Liver (tissue), 9 donors: ENCODE results near the gene UBTD2. TPM values are rescaled to one million over a fixed set of nuclear protein-coding genes. Genes with fewer than 3 reads are reported as not detected.

ENCODE experiments used
- DNase-seq: peaks from one replicate; pipeline ENCODE4 v3.0.0-alpha.2; 2017; ENCODE audit warnings: low spot score
- H3K27ac ChIP-seq, 2 donors: one replicate each; pipeline ENCODE4 v1.7.0; 2013; ENCODE audit warnings: inconsistent platforms in 2 of 2, low read length in 2 of 2, control low read depth in 1 of 2, low read depth in 1 of 2, mild to moderate bottlenecking in 1 of 2
- H3K27me3 ChIP-seq, 4 donors: one replicate each; pipeline versions ENCODE4 v1.6.1 to v1.7.0; 2013; ENCODE audit warnings: low read length in 3 of 4, inconsistent platforms in 1 of 4, mild to moderate bottlenecking in 1 of 4, moderate library complexity in 1 of 4; ENCODE audit not compliant: control insufficient read depth in 4 of 4, insufficient read depth in 4 of 4
- H3K36me3 ChIP-seq, 4 donors: one replicate each; pipeline versions ENCODE4 v1.6.1 to v1.7.0; 2013; ENCODE audit warnings: low read length in 3 of 4, mild to moderate bottlenecking in 3 of 4, low read depth in 1 of 4, moderate library complexity in 1 of 4; ENCODE audit not compliant: control insufficient read depth in 4 of 4, insufficient read depth in 3 of 4
- H3K4me1 ChIP-seq, 4 donors: one replicate each; pipeline versions ENCODE4 v1.6.1 to v1.7.0; 2013; ENCODE audit warnings: low read length in 3 of 4, mild to moderate bottlenecking in 3 of 4, moderate library complexity in 1 of 4; ENCODE audit not compliant: control insufficient read depth in 4 of 4, insufficient read depth in 4 of 4
- H3K4me3 ChIP-seq, 3 donors: one replicate each; pipeline versions ENCODE4 v1.6.1 to v1.7.0; 2013; ENCODE audit warnings: low read length in 3 of 3, control low read depth in 1 of 3, low read depth in 1 of 3, mild to moderate bottlenecking in 1 of 3
- H3K9ac ChIP-seq, 2 donors: one replicate each; pipeline ENCODE4 v1.7.0; 2013; ENCODE audit warnings: low read length in 2 of 2, mild to moderate bottlenecking in 2 of 2, moderate library complexity in 2 of 2, control low read depth in 1 of 2, low read depth in 1 of 2
- H3K9me3 ChIP-seq, 4 donors: one replicate each; pipeline versions ENCODE4 v1.6.1 to v1.7.0; 2013; ENCODE audit warnings: low read length in 3 of 4; ENCODE audit not compliant: control insufficient read depth in 4 of 4
- EGR1 ChIP-seq, 2 donors: IDR thresholded peaks; 2 replicates each; pipeline ENCODE4 v1.6.1; 2016 to 2018; ENCODE audit warnings: antibody characterized with exemption in 2 of 2, low read depth in 2 of 2
- FOXA1 ChIP-seq: IDR thresholded peaks from 2 replicates; pipeline ENCODE4 v1.6.1; 2016; ENCODE audit warnings: antibody characterized with exemption
- FOXA2 ChIP-seq: IDR thresholded peaks from 2 replicates; pipeline ENCODE4 v1.6.1; 2016; ENCODE audit warnings: antibody characterized with exemption
- GABPA ChIP-seq, 2 donors: IDR thresholded peaks in 1 of 2; conservative IDR thresholded peaks in 1 of 2; 2 replicates each; pipeline ENCODE4 v1.6.1; 2016; ENCODE audit warnings: antibody characterized with exemption in 2 of 2, mild to moderate bottlenecking in 1 of 2, moderate library complexity in 1 of 2
- HNF4A ChIP-seq, 2 donors: conservative IDR thresholded peaks; 2 replicates each; pipeline ENCODE4 v1.6.1; 2016; ENCODE audit warnings: antibody characterized with exemption in 2 of 2, mild to moderate bottlenecking in 2 of 2
- HNF4G ChIP-seq: IDR thresholded peaks from 2 replicates; pipeline ENCODE4 v1.6.1; 2016; ENCODE audit warnings: antibody characterized with exemption
- JUND ChIP-seq, 2 donors: IDR thresholded peaks; 2 replicates each; pipeline ENCODE4 v1.6.1; 2016; ENCODE audit warnings: antibody characterized with exemption in 2 of 2
- NR2F2 ChIP-seq: IDR thresholded peaks from 2 replicates; pipeline ENCODE4 v1.6.1; 2016; ENCODE audit warnings: antibody characterized with exemption
- RAD21 ChIP-seq, 2 donors: IDR thresholded peaks; 2 replicates each; pipeline ENCODE4 v1.6.1; 2016; ENCODE audit warnings: antibody characterized with exemption in 2 of 2, mild to moderate bottlenecking in 2 of 2
- RXRA ChIP-seq, 2 donors: IDR thresholded peaks; 2 replicates each; pipeline ENCODE4 v1.6.1; 2017 to 2018; ENCODE audit warnings: antibody characterized with exemption in 2 of 2, mild to moderate bottlenecking in 1 of 2
- SP1 ChIP-seq: IDR thresholded peaks from 2 replicates; pipeline ENCODE4 v1.6.1; 2018; ENCODE audit warnings: antibody characterized with exemption, mild to moderate bottlenecking
- TAF1 ChIP-seq: conservative IDR thresholded peaks from 2 replicates; pipeline ENCODE4 v1.6.1; 2016; ENCODE audit warnings: antibody characterized with exemption, mild to moderate bottlenecking
- YY1 ChIP-seq: IDR thresholded peaks from 2 replicates; pipeline ENCODE4 v1.6.1; 2016; ENCODE audit warnings: antibody characterized with exemption, mild to moderate bottlenecking
- WGBS: extraction: QIAGEN DNeasy Blood & Tissue Kit; methylation state at CpG from one replicate; pipeline ENCODE4 v1.1.7; 2013; 5-methylcytosine and 5-hydroxymethylcytosine counted together
- polyA plus RNA-seq, 2 donors: library from polyadenylated mRNA; stranded (reverse) in 1 of 2; unstranded in 1 of 2; fragments of 200-250 nt in 1 of 2; fragments of >200 nt in 1 of 2; fragmentation: Nextera tagmentation in 1 of 2; extraction: Ambion mirVana in 1 of 2; gene quantifications; one replicate each; pipeline versions ENCODE4 v1.2.1 to v1.2.3, GENCODE V29; 2013 to 2015
- total RNA-seq, 2 donors: library from RNA; depleted of rRNA; stranded (reverse); fragments of >200 nt; gene quantifications; one replicate each; pipeline ENCODE4 v1.2.3, GENCODE V29; 2014
- TF ChIP-seq, protein P1 (sequence below): IDR thresholded peaks from 2 replicates; pipeline ENCODE4 v1.6.1; 2016; ENCODE audit warnings: antibody characterized with exemption
- TF ChIP-seq, protein P2 (sequence below): IDR thresholded peaks from 2 replicates; pipeline ENCODE4 v1.6.1; 2016; ENCODE audit warnings: antibody characterized with exemption
- TF ChIP-seq, protein P3 (sequence below): IDR thresholded peaks from 2 replicates; pipeline ENCODE4 v1.6.1; 2016; ENCODE audit warnings: antibody characterized with exemption, mild to moderate bottlenecking
- donor health status: healthy.
- donor health status: healthy.
- donor health status: healthy.
- donor health status: healthy.
- donor health status: healthy.

Gene UBTD2
- total and polyA plus RNA-seq, 4 donors: 4.4 to 8.3 (median 6.6) TPM

DNA sequence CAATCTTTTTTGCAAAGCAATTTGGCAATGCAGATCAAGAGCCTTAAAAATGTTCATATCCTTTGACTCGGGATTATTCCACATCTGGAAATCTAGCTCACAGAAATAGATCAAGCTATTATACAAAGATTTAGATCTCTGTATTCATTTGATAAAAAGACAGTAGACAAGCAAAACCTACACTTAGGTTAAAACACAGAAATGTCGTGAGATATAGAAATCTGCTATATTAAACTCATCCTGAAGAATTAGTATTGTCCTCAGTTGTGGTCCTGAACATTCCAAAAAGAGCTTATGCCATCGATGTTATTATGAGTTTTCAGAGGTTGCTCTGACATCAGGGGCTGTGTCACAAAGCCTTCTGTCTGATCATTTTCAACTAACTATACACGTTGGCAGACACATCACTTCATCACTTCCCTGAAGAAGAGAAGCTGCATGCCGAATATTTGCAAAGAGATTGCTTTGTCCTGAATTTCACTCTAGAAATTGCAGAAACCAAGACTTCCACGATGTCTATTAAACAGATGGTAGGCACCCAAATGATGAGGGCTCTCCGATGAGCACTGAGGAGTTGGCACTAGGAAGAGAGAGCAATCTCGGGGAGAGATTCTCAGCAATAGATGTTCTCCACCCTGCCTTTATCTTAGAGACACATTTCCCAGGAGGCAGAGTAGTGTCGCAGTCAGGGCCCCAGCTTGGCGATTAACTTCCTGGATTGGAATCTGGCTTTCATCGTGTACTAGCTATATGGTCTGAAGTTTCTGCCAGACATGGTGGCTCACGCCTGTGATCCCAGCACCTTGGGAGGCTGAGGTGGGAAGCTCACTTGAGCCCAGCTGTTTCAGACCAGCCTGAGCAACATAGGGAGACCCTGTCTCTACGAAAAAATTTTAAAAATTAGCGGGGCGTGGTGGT, 1.9 kb upstream of the UBTD2 start:
- DNase-seq: no peak
- Histone ChIP-seq H3K9ac (no peak overlapping the region), H3K36me3 (no peaks in the 10 kb centered on the region), H3K9me3 (no peaks in the 10 kb centered on the region), H3K27me3 (no peaks in the 10 kb centered on the region), H3K4me1 (peaks cover 1 to 20% (median 14%) of the 10 kb centered on the region in 4 donors), H3K27ac (no peak overlapping the region), H3K4me3 (no peak overlapping the region)
- 78% methylated on average over 15 of the region's 15 CpGs for WGBS
- TF ChIP-seq HNF4G (no peak), RXRA (IDR thresholded peaks at IDR 0.05) (no peak), JUND (IDR thresholded peaks at IDR 0.05) (no peak), GABPA (IDR thresholded peaks at IDR 0.05 in 1 of 2, conservative IDR thresholded peaks at IDR 0.05 in 1 of 2) (no peak), TAF1 (no peak), RAD21 (IDR thresholded peaks at IDR 0.05) (no peak), YY1 (no peak), FOXA2 (no peak), SP1 (no peak), NR2F2 (no peak)
- TF ChIP-seq, protein P1, sequence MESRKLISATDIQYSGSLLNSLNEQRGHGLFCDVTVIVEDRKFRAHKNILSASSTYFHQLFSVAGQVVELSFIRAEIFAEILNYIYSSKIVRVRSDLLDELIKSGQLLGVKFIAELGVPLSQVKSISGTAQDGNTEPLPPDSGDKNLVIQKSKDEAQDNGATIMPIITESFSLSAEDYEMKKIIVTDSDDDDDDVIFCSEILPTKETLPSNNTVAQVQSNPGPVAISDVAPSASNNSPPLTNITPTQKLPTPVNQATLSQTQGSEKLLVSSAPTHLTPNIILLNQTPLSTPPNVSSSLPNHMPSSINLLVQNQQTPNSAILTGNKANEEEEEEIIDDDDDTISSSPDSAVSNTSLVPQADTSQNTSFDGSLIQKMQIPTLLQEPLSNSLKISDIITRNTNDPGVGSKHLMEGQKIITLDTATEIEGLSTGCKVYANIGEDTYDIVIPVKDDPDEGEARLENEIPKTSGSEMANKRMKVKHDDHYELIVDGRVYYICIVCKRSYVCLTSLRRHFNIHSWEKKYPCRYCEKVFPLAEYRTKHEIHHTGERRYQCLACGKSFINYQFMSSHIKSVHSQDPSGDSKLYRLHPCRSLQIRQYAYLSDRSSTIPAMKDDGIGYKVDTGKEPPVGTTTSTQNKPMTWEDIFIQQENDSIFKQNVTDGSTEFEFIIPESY: no peak
- TF ChIP-seq, protein P2, sequence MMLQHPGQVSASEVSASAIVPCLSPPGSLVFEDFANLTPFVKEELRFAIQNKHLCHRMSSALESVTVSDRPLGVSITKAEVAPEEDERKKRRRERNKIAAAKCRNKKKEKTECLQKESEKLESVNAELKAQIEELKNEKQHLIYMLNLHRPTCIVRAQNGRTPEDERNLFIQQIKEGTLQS: no peak
- TF ChIP-seq, protein P3, sequence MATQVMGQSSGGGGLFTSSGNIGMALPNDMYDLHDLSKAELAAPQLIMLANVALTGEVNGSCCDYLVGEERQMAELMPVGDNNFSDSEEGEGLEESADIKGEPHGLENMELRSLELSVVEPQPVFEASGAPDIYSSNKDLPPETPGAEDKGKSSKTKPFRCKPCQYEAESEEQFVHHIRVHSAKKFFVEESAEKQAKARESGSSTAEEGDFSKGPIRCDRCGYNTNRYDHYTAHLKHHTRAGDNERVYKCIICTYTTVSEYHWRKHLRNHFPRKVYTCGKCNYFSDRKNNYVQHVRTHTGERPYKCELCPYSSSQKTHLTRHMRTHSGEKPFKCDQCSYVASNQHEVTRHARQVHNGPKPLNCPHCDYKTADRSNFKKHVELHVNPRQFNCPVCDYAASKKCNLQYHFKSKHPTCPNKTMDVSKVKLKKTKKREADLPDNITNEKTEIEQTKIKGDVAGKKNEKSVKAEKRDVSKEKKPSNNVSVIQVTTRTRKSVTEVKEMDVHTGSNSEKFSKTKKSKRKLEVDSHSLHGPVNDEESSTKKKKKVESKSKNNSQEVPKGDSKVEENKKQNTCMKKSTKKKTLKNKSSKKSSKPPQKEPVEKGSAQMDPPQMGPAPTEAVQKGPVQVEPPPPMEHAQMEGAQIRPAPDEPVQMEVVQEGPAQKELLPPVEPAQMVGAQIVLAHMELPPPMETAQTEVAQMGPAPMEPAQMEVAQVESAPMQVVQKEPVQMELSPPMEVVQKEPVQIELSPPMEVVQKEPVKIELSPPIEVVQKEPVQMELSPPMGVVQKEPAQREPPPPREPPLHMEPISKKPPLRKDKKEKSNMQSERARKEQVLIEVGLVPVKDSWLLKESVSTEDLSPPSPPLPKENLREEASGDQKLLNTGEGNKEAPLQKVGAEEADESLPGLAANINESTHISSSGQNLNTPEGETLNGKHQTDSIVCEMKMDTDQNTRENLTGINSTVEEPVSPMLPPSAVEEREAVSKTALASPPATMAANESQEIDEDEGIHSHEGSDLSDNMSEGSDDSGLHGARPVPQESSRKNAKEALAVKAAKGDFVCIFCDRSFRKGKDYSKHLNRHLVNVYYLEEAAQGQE: no peak

DNA sequence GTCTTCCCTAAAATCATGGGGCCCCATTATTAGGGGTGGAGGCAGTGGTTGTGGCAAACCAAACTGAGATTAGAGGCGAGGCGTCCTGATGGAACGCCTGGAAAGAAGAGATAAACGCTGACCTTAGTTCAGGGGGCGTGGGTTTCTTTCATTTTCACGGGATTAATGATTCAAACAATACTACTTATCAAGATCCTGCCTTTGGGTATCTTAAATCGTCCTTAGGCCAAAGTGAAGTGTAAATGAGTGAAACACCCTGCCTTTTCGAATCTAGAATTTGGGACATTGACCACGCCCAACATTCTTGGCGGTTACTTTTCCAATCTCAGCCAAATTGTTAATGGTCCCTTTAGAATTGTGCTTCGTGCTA, 1.0 kb upstream of the UBTD2 start:
- Histone ChIP-seq H3K9ac (peak overlapping the region in 1 of 2 donors; percentile 65), H3K4me3 (peak overlapping the region; percentile 76 to 93 (median 91)), H3K4me1 (peaks cover 1 to 20% (median 14%) of the 10 kb centered on the region in 4 donors), H3K27me3 (no peaks in the 10 kb centered on the region), H3K27ac (peak overlapping the region; percentile 60 to 62), H3K36me3 (no peaks in the 10 kb centered on the region), H3K9me3 (no peaks in the 10 kb centered on the region)
- WGBS: 8% methylated on average over 11 of the region's 11 CpGs
- DNase-seq: no peak
- TF ChIP-seq YY1 (no peak), RXRA (IDR thresholded peaks at IDR 0.05) (no peak), EGR1 (IDR thresholded peaks at IDR 0.05; ENCODE audit: low read depth in 2 of 2) (no peak), TAF1 (no peak), HNF4G (no peak), HNF4A (conservative IDR thresholded peaks at IDR 0.05) (no peak), FOXA2 (no peak), SP1 (no peak), FOXA1 (no peak)
- TF ChIP-seq, protein P2: no peak
- TF ChIP-seq, protein P1: no peak
- TF ChIP-seq, protein P3: no peak
